GM12878 (cell line): ENCODE results near the gene PDCD11. TPM values are rescaled to one million over a fixed set of nuclear protein-coding genes. Genes with fewer than 3 reads are reported as not detected.

Experiments used
- ATAC-seq: fragments of 200-7000 bp; cut with Tn5 transposase; 3 replicates; pipeline ENCODE4 v1.9.1; 2020; ENCODE audit warnings: mild to moderate bottlenecking, moderate library complexity
- BruUV-seq: library from RNA; stranded (reverse); fragments of 400-500 nt; replicated peaks from 2 replicates; lab custom pipeline; 2021; lab: Mats Ljungman, UMichigan
- CTCF ChIA-PET: fragments of 300-600 bp; sonication (Branson Sonifier 250); formaldehyde crosslinking; extraction: SDS; loops from one replicate; lab custom pipeline; 2021; ENCODE audit warnings: inconsistent platforms; lab: Yijun Ruan, JAX
- POLR2A ChIA-PET: fragments of 350-600 bp; formaldehyde crosslinking; extraction: SDS; loops from one replicate; lab custom pipeline; 2021; ENCODE audit warnings: inconsistent platforms; lab: Charles Lee
- RAD21 ChIA-PET: fragments of 300-600 bp; sonication (Branson Sonifier 250); formaldehyde crosslinking; loops from one replicate; lab custom pipeline; 2023; ENCODE audit warnings: antibody characterized with exemption; ENCODE audit not compliant: unreplicated experiment; lab: Charles Lee
- SMC1A ChIA-PET: fragments of 300-600 bp; sonication (Branson Sonifier 250); formaldehyde crosslinking; loops from one replicate; lab custom pipeline; 2023; ENCODE audit not compliant: unreplicated experiment, uncharacterized antibody; lab: Charles Lee
- DNase-seq: peaks from one replicate; pipeline ENCODE4 v3.0.0-alpha.2; 2011; ENCODE audit warnings: low read depth, low spot score
- FAIRE-seq: peaks from 3 replicates; lab custom pipeline; 2011; peaks lifted over from hg19 to GRCh38; lab: Jason Lieb, UNC
- H2AFZ ChIP-seq: 2 replicates; pipeline ENCODE4 v1.6.0; 2011; ENCODE audit warnings: low read depth, low read length, control low read depth; ENCODE audit not compliant: control insufficient read depth
- H3K27ac ChIP-seq: 2 replicates; pipeline ENCODE4 v1.5.1; 2011; ENCODE audit warnings: control low read depth; ENCODE audit not compliant: control insufficient read depth, insufficient read depth
- H3K27me3 ChIP-seq, 2 experiments: replicated peaks in 1 of 2; 2 replicates each; pipeline versions ENCODE4 v1.6.0 to v1.6.1; 2011; ENCODE audit warnings: low read length in 1 of 2; ENCODE audit not compliant: control insufficient read depth in 2 of 2, insufficient read depth in 2 of 2
- H3K36me3 ChIP-seq, 2 experiments: 2 replicates each; pipeline ENCODE4 v1.5.1; 2011; ENCODE audit warnings: low read length in 1 of 2; ENCODE audit not compliant: control insufficient read depth in 2 of 2, insufficient read depth in 2 of 2
- H3K4me1 ChIP-seq: 2 replicates; pipeline ENCODE4 v1.6.1; 2011; ENCODE audit warnings: mild to moderate bottlenecking, low read length, moderate library complexity, mixed read lengths; ENCODE audit not compliant: control insufficient read depth, insufficient read depth
- H3K4me2 ChIP-seq: 2 replicates; pipeline ENCODE4 v1.6.0; 2011; ENCODE audit warnings: control low read depth; ENCODE audit not compliant: control insufficient read depth, insufficient read depth
- H3K4me3 ChIP-seq: fragments of 200-600 bp; sonication (generic); 2 replicates; pipeline ENCODE4 v1.5.1; 2016
- H3K79me2 ChIP-seq: 2 replicates; pipeline ENCODE4 v1.6.0; 2011; ENCODE audit warnings: low read length; ENCODE audit not compliant: control insufficient read depth, insufficient read depth
- H3K9ac ChIP-seq: 2 replicates; pipeline ENCODE4 v1.8.0; 2011; ENCODE audit warnings: low read length, control low read depth, mixed read lengths; ENCODE audit not compliant: control insufficient read depth, insufficient read depth
- H3K9me3 ChIP-seq: replicated peaks from 3 replicates; pipeline ENCODE4 v1.5.1; 2011; ENCODE audit warnings: mild to moderate bottlenecking, low read length; ENCODE audit not compliant: control insufficient read depth, insufficient read depth
- H4K20me1 ChIP-seq: 2 replicates; pipeline ENCODE4 v1.6.0; 2011; ENCODE audit not compliant: control insufficient read depth, insufficient read depth
- BRCA1 ChIP-seq: IDR thresholded peaks from 2 replicates; pipeline ENCODE4 v1.6.1; 2011; ENCODE audit warnings: low read depth, low read length, improper control_type of control experiment
- CEBPB ChIP-seq, 2 experiments: fragments of 150-350 bp in 1 of 2; IDR thresholded peaks; 2 replicates each; pipeline ENCODE4 v1.6.1; 2012 to 2014; ENCODE audit warnings: low read depth in 2 of 2, low read length in 2 of 2, borderline replicate concordance in 1 of 2, inconsistent platforms in 1 of 2
- CEBPZ ChIP-seq: fragments of 150-350 bp; IDR thresholded peaks from 2 replicates; pipeline ENCODE4 v1.6.1; 2016; ENCODE audit warnings: low read depth, low read length
- EZH2 ChIP-seq: IDR thresholded peaks from 2 replicates; pipeline ENCODE4 v1.6.1; 2012; ENCODE audit warnings: low read depth, mild to moderate bottlenecking, control low read depth, inconsistent platforms, low read length, borderline replicate concordance; ENCODE audit not compliant: control insufficient read depth
- MXI1 ChIP-seq: fragments of 150-350 bp; IDR thresholded peaks from 2 replicates; pipeline ENCODE4 v1.6.1; 2011; ENCODE audit warnings: low read depth, mild to moderate bottlenecking, inconsistent platforms, low read length, improper control_type of control experiment
- PML ChIP-seq: IDR thresholded peaks from 2 replicates; pipeline ENCODE4 v1.6.1; 2012; ENCODE audit warnings: low read length, inconsistent platforms
- SMARCA5 ChIP-seq: fragments of 450-650 bp; IDR thresholded peaks from 2 replicates; pipeline ENCODE4 v1.6.1; 2017; ENCODE audit warnings: mild to moderate bottlenecking
- SP1 ChIP-seq: IDR thresholded peaks from one replicate; pipeline ENCODE4 v1.6.1; 2011; ENCODE audit warnings: low read depth, low read length
- ZBTB11 ChIP-seq: fragments of 450-650 bp; formaldehyde crosslinking; IDR thresholded peaks from 2 replicates; pipeline ENCODE4 v1.5.0; 2022; ENCODE audit warnings: mild to moderate bottlenecking, missing genetic modification characterization
- WGBS: methylation state at CpG from one replicate; pipeline ENCODE4 v1.1.6; 2016; ENCODE audit warnings: low lambda C conversion rate; ENCODE audit not compliant: insufficient replicate concordance, insufficient coverage; ENCODE audit errors: missing lambda C conversion rate; 5-methylcytosine and 5-hydroxymethylcytosine counted together
- in situ Hi-C: fragments of 300-500 bp; cut with MboI; formaldehyde crosslinking; loops from 9 replicates; pipeline ENCODE4 v1.14.3; 2018; ENCODE audit warnings: mixed read lengths
- intact Hi-C: fragments of 100-400 bp; cut with micrococcal nuclease; formaldehyde crosslinking; loops from one replicate; pipeline ENCODE4 v1.14.2; 2022; ENCODE audit not compliant: unreplicated experiment
- polyA plus RNA-seq, 11 experiments: library from polyadenylated mRNA; depleted of rRNA in 4 of 11; unstranded in 6 of 11; stranded (reverse) in 5 of 11; fragments of >200 nt; fragmentation: Nextera tagmentation in 4 of 11; fragmentation: Illumina TruSeq in 1 of 11; extraction: Ambion mirVana in 4 of 11; extraction: Trizol in 1 of 11; gene quantifications; 1 replicate in 1 of 11; 2 replicates in 10 of 11; pipeline versions ENCODE4 v1.2.1 to v1.2.3, GENCODE V29; 2011 to 2016; ENCODE audit warnings: inconsistent platforms in 2 of 11, missing spikeins in 2 of 11, low read depth in 1 of 11
- total RNA-seq, 4 experiments: library from RNA; depleted of rRNA in 3 of 4; stranded (reverse); fragments of >200 nt in 3 of 4; fragmentation: Illumina TruSeq in 1 of 4; extraction: Trizol in 1 of 4; gene quantifications; 2 replicates each; pipeline versions ENCODE4 v1.2.1 to v1.2.3, GENCODE V29; 2013 to 2021

Gene PDCD11
- total and polyA plus RNA-seq, 10 of the 15 experiments (the other 5 are each of a cell fraction or from before 2014, with no cell fraction given), result 13.9 to 69.7 (median 44.8) TPM

- peaks cover 30% of the 10 kb centered on the region for H3K79me2 ChIP-seq
- H3K9ac ChIP-seq, result peak overlapping the region; percentile 75; the same call in 1 of the 2 replicates
- RAD21 ChIA-PET, result interaction anchor here (1.0 to 7.1 kb wide), 6 partner anchors 17 to 40 kb away, joined by 3 to 73 read pairs (median 32); no protein-coding TSS in a partner anchor
- FAIRE-seq, result no peak
- intact Hi-C loops, result no loop called here
- H3K4me3 ChIP-seq, result peak overlapping the region; percentile 98
- no peaks in the 10 kb centered on the region for H3K27me3 ChIP-seq
- no peaks in the 10 kb centered on the region for H3K9me3 ChIP-seq
- peak overlapping the region; percentile 79 for H3K4me2 ChIP-seq
- POLR2A ChIA-PET, result interaction anchor here (0.6 to 9.5 kb wide), 5 partner anchors 9 to 397 kb away, joined by 4 to 144 read pairs (median 6); no protein-coding TSS in a partner anchor
- SMC1A ChIA-PET, result interaction anchor here (1.1 to 9.6 kb wide), 4 partner anchors 10 to 36 kb away, joined by 3 to 124 read pairs (median 3); no protein-coding TSS in a partner anchor
- no peaks in the 10 kb centered on the region; the same call in 1 of the 2 replicates for H4K20me1 ChIP-seq
- 75% methylated on average over 12 of the region's 12 CpGs for WGBS
- DNase-seq, result no peak
- no peak overlapping the region for H2AFZ ChIP-seq
- CTCF ChIA-PET, result interaction anchor here (1.0 to 17.8 kb wide), 5 partner anchors 9 to 34 kb away, joined by 3 to 163 read pairs (median 41); partner anchors contain the start of genes CALHM1 and CALHM3
- peaks cover 22% of the 10 kb centered on the region for H3K4me1 ChIP-seq
- TSS peak; percentile 60 for BruUV-seq
- no peak for ATAC-seq
- H3K27ac ChIP-seq, result peak overlapping the region; percentile 83
- TF ChIP-seq CEBPZ (no peak), SP1 (no peak), PML (no peak), SMARCA5 (no peak), MXI1 (no peak), BRCA1 (no peak), ZBTB11 (CRISPR knock-in tag) (no peak), EZH2 (no peak), CEBPB (IDR thresholded peaks at IDR 0.05; ENCODE audit: borderline replicate concordance in 1 of 2, low read depth in 2 of 2, low read length in 2 of 2) (no peak)
- TF ChIP-seq, all 136 proteins: peak for 0
- peaks cover 12 to 22% of the 10 kb centered on the region in 2 experiments for H3K36me3 ChIP-seq
- in situ Hi-C loops, result no loop called here
Observed at GRCh38 chr10:103450201-103450695, 53.8 kb downstream of the PDCD11 start.
